Left lung (tissue), 10 donors: Measurements from ENCODE around the gene TCF12. TPM values are rescaled to one million over a fixed set of nuclear protein-coding genes. Genes with fewer than 3 reads are reported as not detected.
"Not testable (repeated sequence)": the region's sequence is repeated elsewhere in the genome, so short reads cannot be mapped to it uniquely, and the experiment has no call there.

ENCODE experiments used
- ATAC-seq: fragments of 200-7000 bp; cut with Tn5 transposase; one replicate; pipeline ENCODE4 v1.9.1; 2020; ENCODE audit warnings: moderate library complexity
- DNase-seq, 4 donors: peaks; one replicate each; pipeline ENCODE4 v3.0.0-alpha.2; 2013 to 2020
- H3K27ac ChIP-seq, 2 donors: fragments of 200-600 bp; sonication (generic) in 1 of 2; one replicate each; pipeline versions ENCODE4 v1.5.0 to v1.8.0; 2020 to 2021
- H3K27me3 ChIP-seq, 2 donors: fragments of 200-600 bp; sonication (generic) in 1 of 2; one replicate each; pipeline versions ENCODE4 v1.5.0 to v1.8.0; 2020 to 2021
- H3K36me3 ChIP-seq, 2 donors: fragments of 200-600 bp; sonication (generic) in 1 of 2; one replicate each; pipeline versions ENCODE4 v1.5.0 to v1.8.0; 2020 to 2021
- H3K4me1 ChIP-seq, 2 donors: fragments of 200-600 bp; one replicate each; pipeline ENCODE4 v1.8.0; 2021
- H3K4me3 ChIP-seq, 2 donors: fragments of 200-600 bp; sonication (generic) in 1 of 2; one replicate each; pipeline versions ENCODE4 v1.5.0 to v1.8.0; 2020 to 2021; ENCODE audit warnings: mild to moderate bottlenecking in 1 of 2
- H3K9me3 ChIP-seq, 2 donors: fragments of 200-600 bp; sonication (generic) in 1 of 2; one replicate each; pipeline versions ENCODE4 v1.5.0 to v1.8.0; 2020 to 2021
- intact Hi-C, 2 donors: fragments of 100-400 bp; cut with DNase I; formaldehyde crosslinking; loops; one replicate each; pipeline versions ENCODE4 v1.11.2 to v1.14.2; 2022
- polyA plus RNA-seq, 6 donors: library from polyadenylated mRNA; unstranded; fragments of 120-200 nt; gene quantifications; one replicate each; pipeline ENCODE4 v1.2.1, GENCODE V29; 2013; ENCODE audit not compliant: insufficient read length in 6 of 6
- total RNA-seq, 2 donors: library from RNA; stranded (reverse); fragmentation: NEBNext Ultra II Directional; extraction: Animal tissue kit (Norgen Biotek cat#: 25700); gene quantifications; one replicate each; pipeline ENCODE4 v1.2.1, GENCODE V29; 2021
- TF ChIP-seq, protein P1 (sequence below), 2 donors: fragments of 200-600 bp; sonication (generic) in 1 of 2; IDR thresholded peaks; one replicate each; pipeline versions ENCODE4 v1.5.0 to v1.8.0; 2021; ENCODE audit warnings: antibody characterized with exemption in 2 of 2
- donor health status: DM: no; HTN: yes; CAD: no.
- donor health status: DM: no; HTN: no; CAD: no.

Gene TCF12
- total and polyA plus RNA-seq, 8 donors = 106 to 148 (median 130) TPM

DNA sequence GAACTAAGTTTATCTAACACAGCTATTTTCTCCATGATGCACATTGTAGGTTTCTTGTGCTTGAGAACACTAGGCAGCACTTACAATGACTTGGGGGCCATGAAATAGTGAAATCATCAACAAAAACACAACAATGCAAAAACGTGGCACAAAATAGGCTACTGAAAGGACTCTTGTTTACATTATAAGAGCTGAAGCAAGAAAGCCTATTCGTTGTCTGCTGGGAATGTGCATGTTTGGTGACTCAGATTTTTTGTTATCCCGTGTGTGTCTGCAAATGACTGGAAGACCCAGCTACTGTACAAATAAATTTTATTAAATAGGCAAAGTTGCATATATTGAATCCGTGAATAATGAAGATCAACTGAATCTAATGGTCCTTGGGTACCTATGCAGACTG, 85.0 kb downstream of the TCF12 start:
- no peaks in the 10 kb centered on the region for H3K27me3 ChIP-seq
- no peaks in the 10 kb centered on the region for H3K9me3 ChIP-seq
- no peaks in the 10 kb centered on the region for H3K36me3 ChIP-seq
- intact Hi-C loops = no loop called here
- TF ChIP-seq, protein P1, sequence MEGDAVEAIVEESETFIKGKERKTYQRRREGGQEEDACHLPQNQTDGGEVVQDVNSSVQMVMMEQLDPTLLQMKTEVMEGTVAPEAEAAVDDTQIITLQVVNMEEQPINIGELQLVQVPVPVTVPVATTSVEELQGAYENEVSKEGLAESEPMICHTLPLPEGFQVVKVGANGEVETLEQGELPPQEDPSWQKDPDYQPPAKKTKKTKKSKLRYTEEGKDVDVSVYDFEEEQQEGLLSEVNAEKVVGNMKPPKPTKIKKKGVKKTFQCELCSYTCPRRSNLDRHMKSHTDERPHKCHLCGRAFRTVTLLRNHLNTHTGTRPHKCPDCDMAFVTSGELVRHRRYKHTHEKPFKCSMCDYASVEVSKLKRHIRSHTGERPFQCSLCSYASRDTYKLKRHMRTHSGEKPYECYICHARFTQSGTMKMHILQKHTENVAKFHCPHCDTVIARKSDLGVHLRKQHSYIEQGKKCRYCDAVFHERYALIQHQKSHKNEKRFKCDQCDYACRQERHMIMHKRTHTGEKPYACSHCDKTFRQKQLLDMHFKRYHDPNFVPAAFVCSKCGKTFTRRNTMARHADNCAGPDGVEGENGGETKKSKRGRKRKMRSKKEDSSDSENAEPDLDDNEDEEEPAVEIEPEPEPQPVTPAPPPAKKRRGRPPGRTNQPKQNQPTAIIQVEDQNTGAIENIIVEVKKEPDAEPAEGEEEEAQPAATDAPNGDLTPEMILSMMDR (IDR thresholded peaks at IDR 0.05) = no peak
- no peak for DNase-seq
- H3K4me1 ChIP-seq = no peaks in the 10 kb centered on the region
- H3K4me3 ChIP-seq = no peak overlapping the region
- no peak overlapping the region for H3K27ac ChIP-seq
- no peak for ATAC-seq

DNA sequence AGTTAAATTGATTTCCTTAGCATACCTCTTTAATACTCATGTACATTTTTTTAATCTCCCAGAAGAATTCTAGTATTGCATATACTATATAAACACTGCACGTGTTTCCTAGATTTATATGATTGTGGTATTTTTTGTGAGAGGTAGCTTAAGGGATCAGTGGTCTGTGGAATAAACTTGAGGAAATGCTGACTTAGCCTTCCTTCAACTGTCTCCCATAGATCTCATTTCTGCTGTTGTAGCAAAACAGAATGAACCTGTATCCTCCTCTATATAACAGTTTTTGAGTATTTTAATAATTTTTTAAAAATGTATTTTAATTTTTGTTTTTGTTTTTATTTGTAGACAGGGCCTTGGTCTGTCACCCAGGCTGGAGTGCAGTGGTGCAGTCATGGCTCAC, 86.8 kb downstream of the TCF12 start:
- TF ChIP-seq, protein P1 (IDR thresholded peaks at IDR 0.05) = no peak
- Histone ChIP-seq H3K27me3 (no peaks in the 10 kb centered on the region), H3K9me3 (no peaks in the 10 kb centered on the region), H3K4me1 (no peaks in the 10 kb centered on the region), H3K36me3 (no peaks in the 10 kb centered on the region), H3K27ac (no peak overlapping the region), H3K4me3 (no peak overlapping the region)
- DNase-seq (no peak), ATAC-seq (no peak)
- intact Hi-C loops = no loop called here

DNA sequence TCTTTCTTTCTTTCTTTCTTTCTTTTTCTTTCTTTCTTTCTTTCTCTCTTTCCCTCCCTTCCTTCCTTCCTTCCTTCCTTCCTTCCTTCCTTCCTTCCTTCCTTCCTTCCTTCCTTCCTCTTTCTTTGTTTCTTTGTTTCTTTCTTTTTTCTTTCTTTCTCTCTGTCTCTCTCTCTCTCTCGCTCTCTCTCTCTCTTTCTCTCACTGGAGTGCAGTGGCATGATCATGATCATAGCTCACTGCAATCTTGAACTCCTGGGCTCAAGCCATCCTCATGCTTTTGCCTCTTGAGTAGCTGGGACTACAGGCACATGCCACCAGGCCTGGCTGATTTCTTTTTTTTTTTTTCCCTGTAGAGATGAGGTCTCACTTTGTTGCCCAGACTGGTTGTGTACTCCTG, 89.4 kb downstream of the TCF12 start:
- DNase-seq, H3K4me3 ChIP-seq, H3K36me3 ChIP-seq, H3K27ac ChIP-seq, H3K4me1 ChIP-seq, ATAC-seq, intact Hi-C loops, H3K9me3 ChIP-seq, H3K27me3 ChIP-seq: not testable (repeated sequence)

DNA sequence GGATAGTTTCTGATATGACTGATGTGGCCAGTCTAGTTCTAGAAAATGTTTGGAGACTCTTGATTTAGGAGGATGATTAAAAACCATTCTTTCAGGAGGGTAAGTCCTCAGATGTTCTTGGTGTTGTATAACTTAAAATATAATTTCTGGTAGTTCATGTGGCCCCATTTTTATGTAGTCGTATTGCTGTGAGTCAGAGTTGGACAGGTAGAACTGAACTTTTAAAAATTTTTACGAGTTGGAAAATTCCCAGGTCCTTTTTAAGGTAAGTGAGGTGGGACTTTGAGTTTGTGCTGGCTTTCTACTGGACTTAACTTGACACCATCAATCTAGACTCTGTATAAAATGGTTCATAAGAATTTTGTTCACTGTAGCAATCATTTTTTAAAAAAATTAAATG, 92.3 kb downstream of the TCF12 start:
- Histone ChIP-seq H3K4me1 (peaks cover 0 to 6% of the 10 kb centered on the region in 2 donors), H3K27ac (no peak overlapping the region), H3K27me3 (no peaks in the 10 kb centered on the region), H3K9me3 (no peaks in the 10 kb centered on the region), H3K4me3 (no peak overlapping the region), H3K36me3 (no peaks in the 10 kb centered on the region)
- TF ChIP-seq, protein P1 (IDR thresholded peaks at IDR 0.05) = no peak
- no peak for ATAC-seq
- DNase-seq = no peak
- intact Hi-C loops = no loop called here

DNA sequence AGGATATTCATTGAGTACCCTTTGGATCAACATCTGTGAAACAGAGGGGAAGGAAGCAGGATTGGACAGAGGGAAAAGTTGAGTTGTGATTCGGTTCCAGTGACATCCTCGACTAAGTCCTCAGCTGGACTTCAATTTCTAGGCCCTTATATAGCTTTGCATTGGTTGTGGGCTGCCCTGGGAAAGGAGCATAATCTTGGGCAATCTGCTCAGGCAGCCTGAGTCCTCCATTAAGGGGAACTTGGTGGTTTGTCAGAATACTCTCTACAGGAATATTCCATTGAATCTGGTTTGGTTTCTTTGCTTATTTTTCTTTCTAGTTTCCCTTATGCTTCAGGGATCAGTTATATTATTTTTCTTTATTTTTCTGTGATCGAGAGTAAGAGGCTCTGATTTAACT, 94.1 kb downstream of the TCF12 start:
- TF ChIP-seq, protein P1 (IDR thresholded peaks at IDR 0.05) = no peak
- H3K36me3 ChIP-seq = no peaks in the 10 kb centered on the region
- DNase-seq (no peak), ATAC-seq (peak; percentile 19)
- intact Hi-C loops = no loop called here
- H3K27ac ChIP-seq = no peak overlapping the region
- no peak overlapping the region for H3K4me3 ChIP-seq
- no peaks in the 10 kb centered on the region for H3K27me3 ChIP-seq
- H3K4me1 ChIP-seq = peaks cover 0 to 14% of the 10 kb centered on the region in 2 donors
- no peaks in the 10 kb centered on the region for H3K9me3 ChIP-seq

DNA sequence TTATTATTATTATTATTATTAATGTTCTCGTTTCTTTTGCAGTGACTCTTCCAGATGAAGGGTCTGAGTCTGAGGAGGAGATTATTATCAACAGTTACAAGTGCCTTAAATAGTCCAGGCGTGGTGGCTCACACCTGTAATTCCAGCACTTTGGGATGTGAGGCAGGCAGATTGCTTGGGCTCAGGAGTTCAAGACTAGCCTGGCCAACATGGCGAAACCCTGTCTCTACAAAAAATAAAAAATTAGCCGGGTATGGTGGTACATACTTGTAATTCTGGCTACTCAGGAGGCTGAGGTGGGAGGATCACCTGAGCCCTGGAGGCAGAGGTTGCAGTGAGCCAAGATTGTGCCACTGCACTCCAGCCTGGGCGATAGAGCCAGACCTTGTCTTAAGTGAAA, 96.5 kb downstream of the TCF12 start:
- ATAC-seq, H3K27me3 ChIP-seq, H3K27ac ChIP-seq, H3K9me3 ChIP-seq, DNase-seq, H3K4me3 ChIP-seq, H3K36me3 ChIP-seq, intact Hi-C loops: not testable (repeated sequence)
- H3K4me1 ChIP-seq = peaks cover 0 to 20% of the 10 kb centered on the region in 2 donors
